Activated CD4-positive, alpha-beta T cell treated with anti-CD3 and anti-CD28 coated beads, Interleukin-2, Interleukin-6, amounts not matched to agents 100 ng/mL and 50 ng/mL, durations not matched to agents 16 hours and 8 hours (primary cell): ENCODE measurements around the gene TNIP1.

ENCODE experiments used
- DNase-seq: peaks from one replicate; pipeline ENCODE4 v3.0.0-alpha.2; 2020

TNIP1 gene

GRCh38 chr5:151019331-151019730, 61.5 kb downstream of the TNIP1 start:
- no peak for DNase-seq

GRCh38 chr5:151018846-151019245, 62.0 kb downstream of the TNIP1 start:
- no peak for DNase-seq

GRCh38 chr5:151017897-151018296, 62.9 kb downstream of the TNIP1 start:
- no peak for DNase-seq

GRCh38 chr5:151016700-151017099, 64.1 kb downstream of the TNIP1 start:
- DNase-seq: no peak

GRCh38 chr5:151015974-151016587, 64.8 kb downstream of the TNIP1 start:
- DNase-seq: no peak

- no peak for DNase-seq
Observed at GRCh38 chr5:151014680-151015343, 66.0 kb downstream of the TNIP1 start.

- no peak for DNase-seq
Observed at GRCh38 chr5:151012862-151013261, 68.0 kb downstream of the TNIP1 start.

GRCh38 chr5:151008906-151009305, 71.9 kb downstream of the TNIP1 start:
- no peak for DNase-seq

GRCh38 chr5:151008210-151008491, 72.7 kb downstream of the TNIP1 start:
- DNase-seq: no peak

GRCh38 chr5:151007430-151008209, 73.2 kb downstream of the TNIP1 start:
- DNase-seq: no peak

GRCh38 chr5:151006704-151007334, 74.0 kb downstream of the TNIP1 start:
- no peak for DNase-seq

- DNase-seq: no peak
Observed at GRCh38 chr5:151005950-151006576, 74.8 kb downstream of the TNIP1 start.

- DNase-seq: no peak
Observed at GRCh38 chr5:151005187-151005949, 75.5 kb downstream of the TNIP1 start.

GRCh38 chr5:151004499-151004898, 76.3 kb downstream of the TNIP1 start:
- DNase-seq: no peak

- DNase-seq: no peak
Observed at GRCh38 chr5:151003503-151003860, 77.4 kb downstream of the TNIP1 start.

GRCh38 chr5:151002681-151003502, 77.9 kb downstream of the TNIP1 start:
- DNase-seq: no peak

GRCh38 chr5:151002250-151002649, 78.6 kb downstream of the TNIP1 start:
- no peak for DNase-seq

- DNase-seq: no peak
Observed at GRCh38 chr5:151001436-151001835, 79.4 kb downstream of the TNIP1 start.

GRCh38 chr5:150999704-151000442, 81.0 kb downstream of the TNIP1 start:
- DNase-seq: no peak

- no peak for DNase-seq
Observed at GRCh38 chr5:150993826-150994412, 86.9 kb downstream of the TNIP1 start.

GRCh38 chr5:150993422-150993821, 87.4 kb downstream of the TNIP1 start:
- DNase-seq: no peak
